ENCODE data around the gene DCC.

The DCC gene

DNA sequence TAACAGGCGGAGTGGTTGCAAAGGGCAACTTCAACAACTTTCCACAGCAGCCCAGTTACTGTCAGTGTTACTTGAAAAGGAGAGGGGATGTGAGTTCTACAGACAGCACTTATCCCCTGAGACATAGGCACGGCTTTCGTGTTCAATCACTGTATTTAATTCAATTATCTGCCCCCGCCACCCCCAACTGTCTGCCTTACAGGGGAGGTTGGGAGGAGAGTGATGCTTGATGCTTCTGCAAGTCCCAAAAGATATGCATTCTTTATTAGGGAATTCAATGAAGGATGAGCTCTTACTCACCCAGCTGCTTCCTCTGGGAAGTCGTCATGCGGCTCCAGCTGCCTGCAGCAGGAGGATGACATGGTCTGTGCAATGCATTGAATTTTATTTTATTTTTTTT lies 639.9 kb downstream of the DCC start:
- no peak overlapping the region for H3K4me3 Mint-ChIP-seq
- no peaks in the 10 kb centered on the region for H3K36me3 Mint-ChIP-seq (ENCODE audit: low read depth)
- no peaks in the 10 kb centered on the region for H3K27me3 Mint-ChIP-seq (ENCODE audit: low read depth)
- TF ChIP-seq, protein P1, sequence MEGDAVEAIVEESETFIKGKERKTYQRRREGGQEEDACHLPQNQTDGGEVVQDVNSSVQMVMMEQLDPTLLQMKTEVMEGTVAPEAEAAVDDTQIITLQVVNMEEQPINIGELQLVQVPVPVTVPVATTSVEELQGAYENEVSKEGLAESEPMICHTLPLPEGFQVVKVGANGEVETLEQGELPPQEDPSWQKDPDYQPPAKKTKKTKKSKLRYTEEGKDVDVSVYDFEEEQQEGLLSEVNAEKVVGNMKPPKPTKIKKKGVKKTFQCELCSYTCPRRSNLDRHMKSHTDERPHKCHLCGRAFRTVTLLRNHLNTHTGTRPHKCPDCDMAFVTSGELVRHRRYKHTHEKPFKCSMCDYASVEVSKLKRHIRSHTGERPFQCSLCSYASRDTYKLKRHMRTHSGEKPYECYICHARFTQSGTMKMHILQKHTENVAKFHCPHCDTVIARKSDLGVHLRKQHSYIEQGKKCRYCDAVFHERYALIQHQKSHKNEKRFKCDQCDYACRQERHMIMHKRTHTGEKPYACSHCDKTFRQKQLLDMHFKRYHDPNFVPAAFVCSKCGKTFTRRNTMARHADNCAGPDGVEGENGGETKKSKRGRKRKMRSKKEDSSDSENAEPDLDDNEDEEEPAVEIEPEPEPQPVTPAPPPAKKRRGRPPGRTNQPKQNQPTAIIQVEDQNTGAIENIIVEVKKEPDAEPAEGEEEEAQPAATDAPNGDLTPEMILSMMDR (IDR thresholded peaks at IDR 0.05; ENCODE audit: unreplicated experiment in 3 of 3) = no peak
- H3K9me3 Mint-ChIP-seq = no peaks in the 10 kb centered on the region
- no peaks in the 10 kb centered on the region for H3K4me1 Mint-ChIP-seq
- H3K27ac Mint-ChIP-seq = no peak overlapping the region

DNA sequence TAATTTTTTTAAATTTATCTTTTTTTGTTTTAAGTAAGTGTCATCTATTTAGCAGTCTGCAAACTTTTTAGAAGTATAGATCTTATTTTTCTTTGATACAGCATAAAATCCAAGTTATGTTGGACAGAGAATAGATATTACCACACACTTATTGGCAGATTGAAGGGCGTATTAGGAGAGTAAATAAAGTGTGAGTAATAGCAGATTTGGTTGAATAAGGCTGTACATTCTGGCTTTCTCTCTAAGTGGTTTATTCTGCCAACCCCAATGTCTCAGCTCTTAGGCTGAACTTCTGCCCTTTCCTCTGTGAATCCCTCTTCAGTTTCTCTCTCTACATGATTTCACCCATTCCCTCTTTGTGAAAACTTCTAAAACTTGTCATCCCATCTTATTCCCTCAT lies 651.2 kb downstream of the DCC start:
- Mint-ChIP-seq H3K36me3 (ENCODE audit: low read depth) (no peaks in the 10 kb centered on the region), H3K27ac (no peak overlapping the region), H3K4me3 (no peak overlapping the region), H3K4me1 (no peaks in the 10 kb centered on the region), H3K9me3 (no peaks in the 10 kb centered on the region), H3K27me3 (ENCODE audit: low read depth) (no peaks in the 10 kb centered on the region)
- TF ChIP-seq, protein P1 (IDR thresholded peaks at IDR 0.05; ENCODE audit: unreplicated experiment in 3 of 3) = no peak

DNA sequence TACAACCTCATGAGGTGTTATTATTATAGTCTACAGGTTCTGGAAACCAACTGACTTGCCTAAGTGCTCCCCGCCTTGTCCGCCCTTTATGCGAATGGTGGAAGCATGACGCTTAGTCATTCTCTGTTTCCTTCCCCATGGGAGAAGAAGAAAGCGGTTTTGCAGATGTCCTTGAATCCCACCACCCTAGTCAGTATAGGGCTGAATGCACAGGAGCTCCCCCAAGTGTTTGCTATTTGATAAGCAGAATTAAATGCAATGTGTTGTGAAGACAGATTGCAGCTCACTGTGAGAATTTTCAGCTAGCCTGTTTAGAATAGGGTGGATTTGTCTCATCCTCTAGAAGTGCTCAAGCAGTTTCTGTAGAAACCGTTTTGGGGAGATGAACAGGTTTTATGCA lies 652.0 kb downstream of the DCC start:
- Mint-ChIP-seq H3K36me3 (ENCODE audit: low read depth) (no peaks in the 10 kb centered on the region), H3K27ac (no peak overlapping the region), H3K4me1 (no peaks in the 10 kb centered on the region), H3K4me3 (no peak overlapping the region), H3K27me3 (ENCODE audit: low read depth) (no peaks in the 10 kb centered on the region), H3K9me3 (no peaks in the 10 kb centered on the region)
- TF ChIP-seq, protein P1 (IDR thresholded peaks at IDR 0.05; ENCODE audit: unreplicated experiment in 3 of 3) = peak in 1 of 3 experiments; percentile 13

DNA sequence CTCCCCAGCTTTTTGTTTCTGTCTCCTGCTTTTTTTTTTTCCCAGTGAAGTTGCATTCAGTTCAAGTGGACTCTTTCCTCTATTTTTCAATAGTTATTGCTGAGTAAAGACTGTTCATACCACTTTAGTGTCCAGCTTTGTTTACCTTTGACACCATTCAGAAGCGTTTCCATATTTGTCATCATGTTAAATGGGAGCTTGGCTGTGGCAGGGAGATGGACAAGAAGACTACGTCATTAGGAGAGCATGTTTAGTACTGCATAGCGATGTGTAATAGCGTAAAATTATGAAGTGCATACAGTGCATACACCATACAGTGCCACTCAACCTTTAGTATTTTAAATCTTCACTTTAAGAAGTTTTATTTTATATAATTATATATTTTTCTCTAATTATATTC lies 655.9 kb downstream of the DCC start:
- H3K4me1 Mint-ChIP-seq = no peaks in the 10 kb centered on the region
- TF ChIP-seq, protein P1 (IDR thresholded peaks at IDR 0.05; ENCODE audit: unreplicated experiment in 3 of 3) = no peak
- H3K4me3 Mint-ChIP-seq = no peak overlapping the region

DNA sequence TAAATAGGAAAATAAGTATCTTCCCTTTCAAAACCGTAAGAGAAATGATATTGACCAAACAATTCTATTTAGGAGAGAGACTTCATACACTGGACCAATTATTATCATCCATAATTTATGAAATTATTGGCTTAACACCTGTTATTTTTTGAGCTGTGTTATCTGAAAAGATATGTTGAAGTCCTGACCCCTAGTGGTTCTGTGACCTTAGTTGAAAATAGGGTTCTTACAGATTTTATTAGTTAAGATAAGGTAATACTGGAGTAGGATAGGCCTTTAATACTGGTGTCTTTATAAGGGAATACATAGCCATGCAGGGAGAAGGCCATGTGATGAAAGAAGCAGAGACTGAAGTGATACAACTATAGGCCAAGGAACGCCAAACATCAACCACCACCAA lies 659.6 kb downstream of the DCC start:
- H3K27ac Mint-ChIP-seq = no peak overlapping the region
- H3K4me3 Mint-ChIP-seq = no peak overlapping the region
- TF ChIP-seq, protein P1 (IDR thresholded peaks at IDR 0.05; ENCODE audit: unreplicated experiment in 3 of 3) = no peak
- no peaks in the 10 kb centered on the region for H3K36me3 Mint-ChIP-seq (ENCODE audit: low read depth)
- no peaks in the 10 kb centered on the region for H3K27me3 Mint-ChIP-seq (ENCODE audit: low read depth)
- H3K4me1 Mint-ChIP-seq = no peaks in the 10 kb centered on the region
- H3K9me3 Mint-ChIP-seq = no peaks in the 10 kb centered on the region

More for the DNA sequence above, 655.9 kb downstream of the DCC start:
- no peaks in the 10 kb centered on the region for H3K9me3 Mint-ChIP-seq
- no peak overlapping the region for H3K27ac Mint-ChIP-seq
- no peaks in the 10 kb centered on the region for H3K36me3 Mint-ChIP-seq (ENCODE audit: low read depth)
- no peaks in the 10 kb centered on the region for H3K27me3 Mint-ChIP-seq (ENCODE audit: low read depth)

DNA sequence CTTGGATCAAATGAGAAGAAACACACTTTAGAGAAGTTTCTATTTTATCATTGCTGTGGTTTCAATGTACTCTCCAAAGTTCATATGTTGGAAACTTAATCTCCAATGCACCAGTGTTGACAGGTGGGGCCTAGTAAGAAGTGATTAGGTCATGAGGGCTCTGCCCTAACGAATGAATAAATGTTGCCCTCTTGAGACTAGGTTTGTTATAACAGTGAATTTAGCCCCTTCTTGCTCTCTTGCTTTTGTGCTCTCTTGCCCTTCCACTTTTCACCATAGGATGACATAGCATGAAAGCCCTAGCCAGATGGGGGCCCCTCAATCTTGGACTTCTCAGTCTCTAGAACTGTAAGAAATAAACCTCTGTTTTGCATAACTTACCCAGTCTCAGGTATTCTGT lies 664.8 kb downstream of the DCC start:
- H3K4me1 Mint-ChIP-seq = no peaks in the 10 kb centered on the region
- no peaks in the 10 kb centered on the region for H3K27me3 Mint-ChIP-seq (ENCODE audit: low read depth)
- H3K4me3 Mint-ChIP-seq = no peak overlapping the region
- H3K9me3 Mint-ChIP-seq = no peaks in the 10 kb centered on the region
- no peaks in the 10 kb centered on the region for H3K36me3 Mint-ChIP-seq (ENCODE audit: low read depth)
- TF ChIP-seq, protein P1 (IDR thresholded peaks at IDR 0.05; ENCODE audit: unreplicated experiment in 3 of 3) = no peak
- H3K27ac Mint-ChIP-seq = no peak overlapping the region

Measured in nephron (organoid).